ENCODE data around the gene VPS54. TPM values are rescaled to one million over a fixed set of nuclear protein-coding genes. Genes with fewer than 3 reads are reported as not detected.
A peak's percentile ranks its signal among the peaks of the same experiment; 100 is the strongest.

Gene VPS54
- total RNA-seq, 1 donor from 2014 or later: 17.5 TPM

- FAIRE-seq: no peak
- H3K9me3 Mint-ChIP-seq (ENCODE audit: unreplicated experiment): peaks cover 3% of the 10 kb centered on the region
- Histone ChIP-seq H3K79me2 (ENCODE audit: insufficient read depth, low read length) (no peaks in the 10 kb centered on the region), H2AFZ (ENCODE audit: low read depth, low read length) (no peak overlapping the region), H3K4me3 (ENCODE audit: insufficient read depth, low read depth, low read length) (no peak overlapping the region), H3K9ac (ENCODE audit: low read length) (no peak overlapping the region), H3K4me1 (ENCODE audit: insufficient read depth, low read length) (no peaks in the 10 kb centered on the region), H3K4me2 (ENCODE audit: low read length) (no peak overlapping the region), H3K36me3 (ENCODE audit: insufficient read depth, low read length) (no peaks in the 10 kb centered on the region), H4K20me1 (ENCODE audit: insufficient read depth, low read length) (no peaks in the 10 kb centered on the region), H3K27ac (ENCODE audit: low read depth, low read length) (no peak overlapping the region), H3K27me3 (ENCODE audit: insufficient read depth, low read length) (no peaks in the 10 kb centered on the region), H3K9me3 (ENCODE audit: insufficient read depth, low read depth, low read length) (no peaks in the 10 kb centered on the region)
- H3K27me3 Mint-ChIP-seq (ENCODE audit: low read depth, unreplicated experiment): no peaks in the 10 kb centered on the region
- no peak for TF ChIP-seq EZH2 (IDR thresholded peaks at IDR 0.05; ENCODE audit: insufficient read depth, low read length)
- TF ChIP-seq CTCF (IDR thresholded peaks at IDR 0.05; ENCODE audit: insufficient read depth, low read depth, low read length): no peak
- H3K4me3 Mint-ChIP-seq (ENCODE audit: unreplicated experiment): no peak overlapping the region
- DNase-seq (ENCODE audit: low read depth): no peak
- peaks cover 4% of the 10 kb centered on the region for H3K4me1 Mint-ChIP-seq (ENCODE audit: low read depth, unreplicated experiment)
- H3K36me3 Mint-ChIP-seq (ENCODE audit: low read depth, unreplicated experiment): no peaks in the 10 kb centered on the region
- H3K27ac Mint-ChIP-seq (ENCODE audit: unreplicated experiment): no peak overlapping the region
Observed at GRCh38 chr2:64029116-64029665, 10.0 kb upstream of the VPS54 start.

- Histone ChIP-seq H3K36me3 (ENCODE audit: insufficient read depth, low read length) (no peaks in the 10 kb centered on the region), H3K27ac (ENCODE audit: low read depth, low read length) (no peak overlapping the region), H3K79me2 (ENCODE audit: insufficient read depth, low read length) (no peaks in the 10 kb centered on the region), H3K9me3 (ENCODE audit: insufficient read depth, low read depth, low read length) (no peaks in the 10 kb centered on the region), H3K27me3 (ENCODE audit: insufficient read depth, low read length) (no peaks in the 10 kb centered on the region), H3K4me1 (ENCODE audit: insufficient read depth, low read length) (no peaks in the 10 kb centered on the region), H4K20me1 (ENCODE audit: insufficient read depth, low read length) (no peaks in the 10 kb centered on the region), H3K4me2 (ENCODE audit: low read length) (no peak overlapping the region), H3K4me3 (ENCODE audit: insufficient read depth, low read depth, low read length) (no peak overlapping the region), H2AFZ (ENCODE audit: low read depth, low read length) (no peak overlapping the region), H3K9ac (ENCODE audit: low read length) (no peak overlapping the region)
- FAIRE-seq (no peak), DNase-seq (ENCODE audit: low read depth) (no peak)
- H3K4me1 Mint-ChIP-seq (ENCODE audit: low read depth, unreplicated experiment): peaks cover 6% of the 10 kb centered on the region
- no peak overlapping the region for H3K27ac Mint-ChIP-seq (ENCODE audit: unreplicated experiment)
- no peaks in the 10 kb centered on the region for H3K27me3 Mint-ChIP-seq (ENCODE audit: low read depth, unreplicated experiment)
- TF ChIP-seq EZH2 (IDR thresholded peaks at IDR 0.05; ENCODE audit: insufficient read depth, low read length) (no peak), CTCF (IDR thresholded peaks at IDR 0.05; ENCODE audit: insufficient read depth, low read depth, low read length) (no peak)
- no peaks in the 10 kb centered on the region for H3K9me3 Mint-ChIP-seq (ENCODE audit: unreplicated experiment)
- no peaks in the 10 kb centered on the region for H3K36me3 Mint-ChIP-seq (ENCODE audit: low read depth, unreplicated experiment)
- no peak overlapping the region for H3K4me3 Mint-ChIP-seq (ENCODE audit: unreplicated experiment)
Observed at GRCh38 chr2:64025741-64026140, 6.5 kb upstream of the VPS54 start.

- H3K36me3 Mint-ChIP-seq (ENCODE audit: low read depth, unreplicated experiment): no peaks in the 10 kb centered on the region
- Histone ChIP-seq H2AFZ (ENCODE audit: low read depth, low read length) (no peak overlapping the region), H3K36me3 (ENCODE audit: insufficient read depth, low read length) (no peaks in the 10 kb centered on the region), H3K9ac (ENCODE audit: low read length) (no peak overlapping the region), H4K20me1 (ENCODE audit: insufficient read depth, low read length) (no peaks in the 10 kb centered on the region), H3K79me2 (ENCODE audit: insufficient read depth, low read length) (peaks cover 5% of the 10 kb centered on the region), H3K9me3 (ENCODE audit: insufficient read depth, low read depth, low read length) (no peaks in the 10 kb centered on the region), H3K27ac (ENCODE audit: low read depth, low read length) (no peak overlapping the region), H3K4me1 (ENCODE audit: insufficient read depth, low read length) (peaks cover 5% of the 10 kb centered on the region), H3K27me3 (ENCODE audit: insufficient read depth, low read length) (no peaks in the 10 kb centered on the region), H3K4me3 (ENCODE audit: insufficient read depth, low read depth, low read length) (no peak overlapping the region), H3K4me2 (ENCODE audit: low read length) (no peak overlapping the region)
- peaks cover 12% of the 10 kb centered on the region for H3K4me1 Mint-ChIP-seq (ENCODE audit: low read depth, unreplicated experiment)
- H3K27me3 Mint-ChIP-seq (ENCODE audit: low read depth, unreplicated experiment): no peaks in the 10 kb centered on the region
- DNase-seq (ENCODE audit: low read depth) (no peak), FAIRE-seq (no peak)
- TF ChIP-seq EZH2 (IDR thresholded peaks at IDR 0.05; ENCODE audit: insufficient read depth, low read length) (no peak), CTCF (IDR thresholded peaks at IDR 0.05; ENCODE audit: insufficient read depth, low read depth, low read length) (no peak)
- H3K9me3 Mint-ChIP-seq (ENCODE audit: unreplicated experiment): no peaks in the 10 kb centered on the region
- H3K4me3 Mint-ChIP-seq (ENCODE audit: unreplicated experiment): no peak overlapping the region
- H3K27ac Mint-ChIP-seq (ENCODE audit: unreplicated experiment): peak overlapping the region; percentile 53
Observed at GRCh38 chr2:64024259-64024949, 5.2 kb upstream of the VPS54 start.

All from astrocyte (in vitro differentiated cells and primary cell).